Measurements from ENCODE around the gene PPP1R26.

PPP1R26 gene

DNA sequence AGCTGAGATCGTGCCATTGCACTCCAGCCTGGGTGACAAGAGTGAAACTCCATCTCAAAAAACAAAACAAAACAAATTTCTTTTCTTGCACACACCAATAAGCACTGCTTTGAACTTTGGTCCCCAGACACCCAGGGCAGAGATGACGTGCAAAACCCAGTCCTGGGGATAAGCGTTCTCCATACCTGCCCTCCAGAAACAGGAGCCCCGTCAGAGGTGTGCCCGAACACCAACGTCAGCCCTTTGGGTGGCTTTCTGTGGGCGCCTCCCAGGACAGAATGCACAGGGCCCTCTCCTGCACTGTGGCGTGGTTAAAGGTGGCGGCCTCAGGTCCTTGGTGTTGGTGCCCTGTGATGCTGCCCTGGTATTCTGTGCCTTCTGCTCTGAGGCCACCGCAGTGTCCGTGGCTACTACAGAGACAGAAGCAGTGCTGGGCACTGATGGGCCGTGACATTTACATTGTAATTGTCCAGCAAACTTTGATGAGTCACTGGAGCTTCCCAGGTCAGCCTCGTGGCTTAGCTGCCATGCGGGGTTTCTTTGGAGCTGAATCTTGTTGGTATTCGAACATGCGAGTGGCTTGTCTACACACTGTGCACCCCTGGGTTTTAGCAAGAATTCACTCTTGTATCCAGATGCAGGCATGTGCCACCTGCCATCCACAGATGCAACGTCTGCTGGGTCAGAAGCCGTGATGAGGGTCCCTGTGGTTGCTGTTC lies 9.8 kb downstream of the PPP1R26 start:
- DNase-seq = no peak

- DNase-seq = no peak
These were observed 10.7 kb downstream of the PPP1R26 start for GRCh38 chr9:135490166-135490870.

GRCh38 chr9:135490980-135491464 lies 11.4 kb downstream of the PPP1R26 start:
- no peak for DNase-seq

DNA sequence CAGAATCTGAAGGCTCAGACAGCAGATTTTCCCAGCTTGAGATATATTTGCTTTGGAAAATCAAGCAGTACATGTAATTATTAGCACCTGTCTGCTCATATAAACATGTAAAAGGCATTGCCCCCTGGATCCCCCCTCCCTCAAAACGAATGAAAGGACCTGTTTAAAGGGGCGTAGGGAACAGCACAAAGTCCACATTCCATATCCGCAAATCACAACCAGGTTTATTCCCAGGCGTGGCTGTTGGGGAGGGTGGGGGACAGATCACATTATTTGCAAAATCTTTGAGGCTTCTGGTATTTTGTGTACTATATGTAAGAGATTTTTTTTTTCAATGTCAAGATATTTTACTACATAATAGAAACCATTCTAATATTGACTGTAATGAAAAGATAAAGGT lies 12.2 kb downstream of the PPP1R26 start:
- no peak for DNase-seq

- no peak for DNase-seq
These were observed 13.5 kb downstream of the PPP1R26 start for GRCh38 chr9:135492886-135493669.

DNA sequence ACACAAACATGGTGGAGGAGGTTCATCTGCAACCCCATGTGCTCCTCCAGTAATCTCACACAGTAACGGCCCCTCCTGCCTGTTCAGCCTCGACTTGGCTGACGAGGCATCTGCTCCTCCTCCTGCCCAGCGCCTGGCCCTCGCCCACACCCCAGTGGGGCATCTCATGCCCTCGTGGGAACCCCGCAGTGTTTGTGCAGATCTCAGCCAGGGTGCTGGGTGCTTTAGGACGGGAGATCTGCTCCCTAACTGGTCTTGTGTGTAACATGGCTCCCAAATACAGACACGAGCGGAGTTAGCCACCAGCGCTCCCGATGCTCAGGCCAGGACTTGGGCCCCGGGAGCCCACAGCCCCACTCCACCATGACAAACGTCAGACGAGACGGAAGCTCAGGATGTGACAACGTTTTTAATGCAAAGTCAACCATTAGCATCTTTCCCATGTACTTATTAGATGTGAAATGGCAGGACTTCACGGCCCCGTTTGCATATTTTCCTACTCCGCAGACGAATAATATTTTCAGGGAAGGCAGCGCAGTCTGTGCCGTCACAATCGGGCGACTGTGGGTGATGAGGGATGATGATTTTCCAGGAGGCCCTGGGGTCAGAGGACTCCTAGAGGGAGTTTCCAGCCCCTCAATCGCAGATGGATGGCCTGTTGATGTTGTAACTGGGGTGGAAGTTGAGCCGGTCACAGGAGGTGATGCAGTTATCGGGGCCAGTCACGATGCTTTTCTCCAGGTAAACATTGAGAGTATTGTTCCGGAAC lies 15.4 kb downstream of the PPP1R26 start:
- DNase-seq = no peak

DNA sequence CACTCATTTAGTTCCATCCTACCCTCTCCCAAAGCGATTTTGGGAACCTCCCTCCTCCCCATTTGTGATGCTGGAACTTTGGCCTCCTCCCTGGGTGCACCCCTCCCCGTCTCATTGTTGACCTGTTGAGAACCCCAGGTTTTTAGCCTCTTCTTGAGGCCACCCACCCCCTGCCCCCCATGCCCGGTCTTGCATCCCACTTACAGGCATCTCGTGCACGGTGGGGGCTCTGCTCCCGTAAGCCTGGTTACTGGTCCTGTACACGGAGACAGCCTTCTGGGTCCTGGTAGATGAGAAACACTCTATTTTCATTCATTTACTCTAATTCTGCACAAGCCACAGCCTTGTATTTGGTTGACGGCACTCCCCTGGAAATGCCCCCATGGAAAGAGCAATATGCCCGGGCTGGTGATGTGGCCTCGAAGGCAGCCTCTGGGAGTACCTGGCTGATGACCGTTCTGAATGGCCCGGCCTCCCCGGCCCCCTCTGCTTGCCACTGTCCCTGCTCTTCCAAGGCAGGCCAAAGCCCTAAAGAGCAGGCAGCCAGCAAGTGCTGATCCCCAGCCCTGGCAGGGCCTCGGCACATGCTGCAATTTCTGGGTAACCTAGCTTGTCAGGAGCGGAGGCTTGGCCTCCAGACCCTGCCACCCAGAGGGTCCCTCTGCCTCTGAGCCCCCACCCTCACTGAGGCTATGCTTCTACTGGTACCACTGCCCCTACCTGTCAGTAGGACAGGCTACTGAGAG lies 19.0 kb downstream of the PPP1R26 start:
- DNase-seq = no peak

DNA sequence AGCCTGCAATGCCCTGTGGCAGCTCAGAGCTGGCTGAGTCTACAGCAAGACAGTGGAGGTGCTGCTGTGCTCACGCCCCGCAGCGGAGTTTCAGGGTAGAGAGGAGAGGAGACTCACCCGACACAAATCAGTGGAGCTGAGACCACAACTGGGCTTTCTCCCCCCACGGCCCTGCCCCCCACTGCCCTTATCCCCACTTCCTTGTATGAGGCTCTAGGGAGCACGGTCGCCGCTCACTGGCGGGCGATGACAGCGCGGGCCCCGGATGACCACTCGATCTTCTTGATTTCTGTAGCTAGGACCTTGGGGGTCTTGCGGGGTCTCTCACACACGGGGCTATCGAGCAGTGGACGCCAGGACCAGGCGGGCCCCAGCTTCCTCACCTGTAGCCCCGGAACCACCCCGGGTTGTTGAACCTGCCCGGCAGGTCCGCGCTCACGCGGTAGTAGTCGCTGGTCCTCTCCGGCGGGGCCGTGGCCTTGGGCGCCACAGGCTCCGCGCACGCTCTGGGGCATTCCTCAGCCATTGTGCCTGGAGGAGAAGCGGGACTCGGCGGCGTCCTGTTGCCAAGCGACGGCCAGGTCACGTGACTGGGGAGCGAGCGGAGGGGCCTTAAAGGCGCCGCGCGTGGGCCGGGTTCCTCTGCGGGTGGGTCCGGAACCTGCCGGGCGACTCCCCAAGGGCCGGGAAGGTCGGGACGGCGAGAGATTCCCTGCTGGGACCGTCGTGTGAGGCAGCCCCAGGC lies 19.9 kb downstream of the PPP1R26 start:
- DNase-seq = peak; percentile 91

DNA sequence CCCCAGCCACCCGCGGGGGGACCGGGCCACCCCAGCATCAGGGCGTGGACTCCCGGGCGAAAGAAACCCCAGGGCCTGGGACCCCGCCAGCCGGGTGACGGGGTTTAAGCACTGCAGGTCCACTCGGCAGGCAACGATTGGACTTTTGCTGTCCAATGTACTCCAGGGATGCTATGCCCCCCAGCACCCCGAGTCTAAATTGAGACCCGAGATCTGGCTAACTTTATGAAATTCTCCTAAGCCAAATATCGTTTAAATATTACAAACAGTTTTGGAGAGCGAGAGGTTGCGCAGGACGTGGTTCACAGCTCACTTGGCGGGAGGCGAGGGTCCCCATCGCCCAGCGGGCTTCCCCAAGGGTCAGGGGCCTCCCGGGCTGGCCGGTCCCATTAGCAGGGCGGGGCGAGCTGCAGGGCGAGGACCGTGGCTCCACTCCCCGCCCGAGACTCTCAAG lies 20.5 kb downstream of the PPP1R26 start:
- no peak for DNase-seq

- DNase-seq = peak; percentile 86 to 90
These were observed 21.1 kb downstream of the PPP1R26 start, which contains the start of gene MRPS2 for GRCh38 chr9:135500525-135501260. Gene MRPS2 (plus strand): TSS chr9:135500682. CDS start chr9:135500711, 29 bp downstream.

DNA sequence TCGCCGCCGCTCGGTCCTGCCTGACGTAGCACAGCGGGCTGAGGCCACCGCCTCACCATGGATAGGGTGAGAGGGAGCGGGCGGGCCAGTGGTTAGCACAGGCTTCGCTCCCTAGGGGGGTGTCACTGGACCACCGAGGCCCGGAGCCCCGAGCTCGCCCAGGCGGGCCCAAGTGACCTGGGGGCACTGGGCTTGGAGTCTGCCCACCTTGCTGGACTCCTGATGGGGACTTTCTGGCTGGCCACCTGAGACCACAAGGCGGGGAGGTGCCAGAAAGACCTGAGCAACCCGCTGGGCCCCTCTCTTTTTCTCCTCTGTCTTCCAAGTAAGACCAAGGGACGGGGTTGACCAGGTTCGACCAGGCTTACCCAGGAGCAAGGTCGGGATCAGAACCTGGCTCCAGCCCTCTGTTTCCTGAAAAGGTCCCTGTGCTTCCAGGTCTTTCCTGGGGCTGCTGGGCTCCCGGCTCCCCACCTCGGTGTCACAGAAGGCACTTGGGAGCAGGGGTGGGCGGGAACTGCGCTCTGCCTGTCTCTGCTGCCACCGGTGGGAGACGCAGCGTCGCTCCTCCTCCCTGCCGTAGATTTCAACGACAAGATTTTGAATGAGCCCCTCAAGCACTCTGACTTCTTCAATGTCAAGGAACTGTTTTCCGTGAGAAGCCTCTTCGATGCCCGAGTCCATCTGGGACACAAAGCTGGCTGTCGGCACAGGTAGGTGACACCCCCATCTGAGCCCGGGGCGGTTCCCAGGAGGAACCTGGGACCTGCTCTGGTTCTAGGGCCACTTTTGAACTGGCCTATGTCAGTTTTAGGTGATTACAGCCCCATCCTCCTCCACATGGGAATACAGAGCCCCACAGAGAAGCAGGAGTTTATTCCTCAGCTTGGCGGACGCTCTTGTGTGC lies 21.9 kb downstream of the PPP1R26 start:
- no peak for DNase-seq

DNA sequence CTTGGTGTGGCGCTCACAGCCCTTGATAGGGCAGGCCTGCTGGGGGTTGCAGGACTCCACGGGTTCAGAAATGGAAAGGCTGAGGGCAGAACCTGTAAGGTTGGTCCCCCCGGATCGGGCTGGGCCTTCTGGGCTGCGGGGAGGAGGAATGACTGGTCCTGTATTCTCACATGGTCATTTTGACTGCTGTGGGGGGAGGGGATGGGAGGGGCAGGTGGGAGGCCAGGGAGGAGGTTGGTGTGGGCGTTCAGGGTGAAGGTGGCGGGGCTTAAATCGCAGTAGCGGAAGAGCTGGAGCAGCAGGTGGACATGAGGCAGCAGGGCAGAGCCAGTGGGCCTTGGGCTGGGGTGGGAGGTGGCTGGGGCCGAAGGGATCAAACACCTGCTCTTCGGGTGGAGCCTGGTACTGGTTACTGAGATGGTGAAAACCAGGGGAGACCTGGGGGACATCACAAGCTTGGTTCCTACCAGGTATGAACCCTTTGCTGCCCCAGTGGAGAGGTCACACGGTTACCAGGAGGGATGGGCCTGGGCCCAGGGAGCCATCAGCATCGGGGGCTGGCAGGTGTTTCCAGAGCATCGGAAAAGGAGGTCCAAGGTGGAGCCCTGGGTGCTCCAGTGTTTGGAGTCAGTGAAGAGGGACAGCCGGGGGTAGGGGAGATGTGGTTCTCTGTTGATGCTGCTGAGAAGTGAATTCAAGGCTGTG lies 22.7 kb downstream of the PPP1R26 start:
- no peak for DNase-seq

- DNase-seq = no peak
These were observed 23.3 kb downstream of the PPP1R26 start for GRCh38 chr9:135502873-135503321.

DNA sequence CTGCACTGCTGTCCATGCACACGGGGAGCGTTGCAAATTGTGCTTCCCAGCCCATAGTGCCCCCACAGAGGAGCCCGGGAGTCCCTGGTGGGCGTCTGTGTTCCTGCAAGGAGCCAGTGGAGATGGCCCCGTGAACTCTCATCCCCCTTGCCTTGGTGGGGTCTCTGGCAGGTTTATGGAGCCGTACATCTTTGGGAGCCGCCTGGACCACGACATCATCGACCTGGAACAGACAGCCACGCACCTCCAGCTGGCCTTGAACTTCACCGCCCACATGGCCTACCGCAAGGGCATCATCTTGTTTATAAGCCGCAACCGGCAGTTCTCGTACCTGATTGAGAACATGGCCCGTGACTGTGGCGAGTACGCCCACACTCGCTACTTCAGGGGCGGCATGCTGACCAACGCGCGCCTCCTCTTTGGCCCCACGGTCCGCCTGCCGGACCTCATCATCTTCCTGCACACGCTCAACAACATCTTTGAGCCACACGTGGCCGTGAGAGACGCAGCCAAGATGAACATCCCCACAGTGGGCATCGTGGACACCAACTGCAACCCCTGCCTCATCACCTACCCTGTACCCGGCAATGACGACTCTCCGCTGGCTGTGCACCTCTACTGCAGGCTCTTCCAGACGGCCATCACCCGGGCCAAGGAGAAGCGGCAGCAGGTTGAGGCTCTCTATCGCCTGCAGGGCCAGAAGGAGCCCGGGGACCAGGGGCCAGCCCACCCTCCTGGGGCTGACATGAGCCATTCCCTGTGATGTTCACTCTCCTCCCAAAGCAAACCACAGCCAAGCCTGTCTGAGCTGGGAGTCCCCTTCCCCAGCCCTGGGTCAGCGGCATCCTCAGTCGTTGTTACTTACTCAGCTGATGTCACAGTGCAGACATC lies 24.0 kb downstream of the PPP1R26 start:
- DNase-seq = no peak

DNA sequence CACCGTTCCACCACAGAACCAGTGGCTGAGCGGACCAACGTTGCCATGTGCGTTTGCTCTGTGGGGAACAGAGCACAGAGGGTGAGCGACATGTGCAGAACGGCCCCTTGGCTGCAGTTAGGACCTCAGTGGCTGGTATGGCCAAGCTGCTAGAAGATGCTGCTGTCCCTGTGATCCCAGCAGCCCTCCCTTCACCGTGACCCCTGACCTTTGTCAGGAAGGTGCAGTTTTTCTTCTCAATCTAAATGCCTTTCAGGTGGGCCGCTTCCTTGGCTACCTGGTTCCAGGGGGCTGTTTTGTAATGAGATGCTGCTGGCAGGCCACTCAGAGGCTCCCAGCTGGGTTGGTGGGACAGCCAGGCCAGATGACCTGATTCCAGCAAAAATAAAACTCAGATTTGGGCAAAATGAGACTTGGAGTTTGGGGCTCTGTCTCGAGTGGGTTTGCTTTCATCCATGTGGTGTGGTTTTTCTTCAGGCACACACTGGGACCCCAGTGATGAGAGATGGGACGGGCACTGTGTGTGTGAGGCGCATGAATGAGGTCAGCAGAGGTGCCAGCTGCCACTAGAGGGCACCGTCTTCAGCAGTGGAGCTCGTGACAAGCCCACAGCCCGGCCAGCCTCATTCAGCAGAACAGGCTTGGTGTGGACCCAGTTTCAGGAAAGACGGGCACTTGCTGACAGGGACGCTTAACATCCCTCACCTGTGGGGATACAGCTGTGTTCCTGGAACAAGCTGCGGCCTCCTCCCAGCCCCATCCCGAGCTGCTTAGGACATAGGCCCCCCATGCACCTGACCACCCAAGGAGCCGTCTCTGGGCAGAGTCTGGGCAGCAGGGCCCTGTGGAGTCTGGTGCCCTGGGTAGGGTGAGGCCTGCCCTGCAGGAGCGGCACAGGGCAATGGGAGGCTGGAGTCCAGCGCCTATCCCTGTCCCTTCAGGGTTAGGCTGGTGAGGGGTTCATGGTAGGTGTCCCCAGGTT lies 25.0 kb downstream of the PPP1R26 start:
- DNase-seq = peak; percentile 64 to 72
